SU-DHL-6 (cell line): ENCODE measurements around the gene PHB1.
"Not testable (repeated sequence)": the region's sequence is repeated elsewhere in the genome, so short reads cannot be mapped to it uniquely, and the experiment has no call there.

ENCODE experiments used
- H2AFZ ChIP-seq: fragments of 200-600 bp; sonication (generic); 2 replicates; pipeline ENCODE4 v1.6.1; 2014; ENCODE audit warnings: low read depth, mild to moderate bottlenecking, moderate library complexity, mixed read lengths, antibody characterized with exemption, low read length; ENCODE audit not compliant: severe bottlenecking
- H3F3A ChIP-seq: fragments of 200-600 bp; shearing (Covaris generic); 2 replicates; pipeline ENCODE4 v1.6.0; 2016; ENCODE audit warnings: antibody characterized with exemption, mild to moderate bottlenecking; ENCODE audit not compliant: insufficient read depth
- H3K27ac ChIP-seq: fragments of 200-600 bp; sonication (generic); 2 replicates; pipeline ENCODE4 v1.5.1; 2016; ENCODE audit warnings: low read depth, mild to moderate bottlenecking, low read length, moderate library complexity, mixed read lengths
- H3K27me3 ChIP-seq: fragments of 200-600 bp; sonication (generic), shearing (Covaris generic); 2 replicates; pipeline ENCODE4 v1.6.0; 2014; ENCODE audit warnings: mild to moderate bottlenecking, low read length
- H3K36me3 ChIP-seq: fragments of 200-600 bp; sonication (generic); 2 replicates; pipeline ENCODE4 v1.6.1; 2014; ENCODE audit warnings: mild to moderate bottlenecking, low read length, mixed read lengths
- H3K4me2 ChIP-seq: fragments of 300-600, 200-600 bp; shearing (Covaris generic), sonication (generic); 2 replicates; pipeline ENCODE4 v1.6.0; 2014; ENCODE audit warnings: low read length, low read depth, mild to moderate bottlenecking; ENCODE audit not compliant: poor library complexity, severe bottlenecking
- H3K4me3 ChIP-seq: fragments of 200-600 bp; sonication (generic); 2 replicates; pipeline ENCODE4 v1.5.1; 2014; ENCODE audit warnings: antibody characterized with exemption, low read length, mild to moderate bottlenecking, mixed read lengths; ENCODE audit not compliant: insufficient read depth, poor library complexity, severe bottlenecking
- H3K79me2 ChIP-seq: fragments of 200-600 bp; sonication (generic); 2 replicates; pipeline ENCODE4 v1.6.1; 2014; ENCODE audit warnings: mild to moderate bottlenecking, low read length, moderate library complexity; ENCODE audit not compliant: insufficient read depth
- H3K9ac ChIP-seq: fragments of 200-600 bp; sonication (generic); 2 replicates; pipeline ENCODE4 v1.7.0; 2014; ENCODE audit warnings: mild to moderate bottlenecking, low read length
- H3K9me2 ChIP-seq: fragments of 200-600 bp; sonication (generic); replicated peaks from 2 replicates; pipeline ENCODE4 v1.6.1; 2014; ENCODE audit warnings: low read length; ENCODE audit not compliant: insufficient read depth
- H3K9me3 ChIP-seq: fragments of 200-600 bp; sonication (generic); 2 replicates; pipeline ENCODE4 v1.6.1; 2014; ENCODE audit warnings: low read length, mixed read lengths; ENCODE audit not compliant: insufficient read depth
- H4K20me1 ChIP-seq: fragments of 200-600 bp; sonication (generic); 2 replicates; pipeline ENCODE4 v1.6.1; 2014; ENCODE audit warnings: low read depth, mild to moderate bottlenecking, antibody characterized with exemption, low read length, moderate library complexity, mixed read lengths
- EZH2phosphoT487 ChIP-seq: fragments of 200-600 bp; sonication (generic), shearing (Covaris generic); conservative IDR thresholded peaks from 2 replicates; pipeline ENCODE4 v1.6.1; 2018; ENCODE audit warnings: mild to moderate bottlenecking, antibody characterized with exemption, low read length, moderate library complexity, mixed read lengths
- TF ChIP-seq, protein P1 (sequence below): fragments of 200-600 bp; sonication (generic); IDR thresholded peaks from one replicate; pipeline ENCODE4 v1.5.1; 2017; ENCODE audit warnings: antibody characterized with exemption, mild to moderate bottlenecking, low read length, moderate library complexity; ENCODE audit not compliant: insufficient read depth, poor library complexity, severe bottlenecking

The PHB1 gene

DNA sequence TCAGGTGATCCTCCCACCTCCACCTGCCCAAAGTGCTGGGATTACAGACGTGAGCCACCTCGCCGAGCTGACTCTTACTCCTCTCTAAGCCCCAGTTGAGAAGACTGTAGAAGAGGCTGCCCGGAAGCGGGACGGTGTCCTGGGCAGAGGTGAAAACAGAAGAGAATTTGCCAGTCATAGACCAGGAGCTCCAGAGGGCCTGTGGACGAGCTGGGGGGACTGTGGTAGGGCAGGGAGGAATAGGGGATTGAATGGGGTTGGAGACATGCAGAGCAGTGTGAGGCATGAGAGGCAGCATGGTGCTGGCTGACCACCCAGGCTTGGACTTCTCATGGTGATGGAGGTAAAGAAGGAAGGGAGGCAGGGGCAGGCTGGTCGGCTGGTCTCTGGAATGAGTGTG, 17.1 kb upstream of the PHB1 start:
- H3K27ac ChIP-seq = no peak overlapping the region
- H3K9ac ChIP-seq = no peak overlapping the region
- H3K36me3 ChIP-seq = no peaks in the 10 kb centered on the region
- H3K4me2 ChIP-seq = no peak overlapping the region
- no peaks in the 10 kb centered on the region for H3K79me2 ChIP-seq
- no peak for TF ChIP-seq EZH2phosphoT487
- TF ChIP-seq, protein P1, sequence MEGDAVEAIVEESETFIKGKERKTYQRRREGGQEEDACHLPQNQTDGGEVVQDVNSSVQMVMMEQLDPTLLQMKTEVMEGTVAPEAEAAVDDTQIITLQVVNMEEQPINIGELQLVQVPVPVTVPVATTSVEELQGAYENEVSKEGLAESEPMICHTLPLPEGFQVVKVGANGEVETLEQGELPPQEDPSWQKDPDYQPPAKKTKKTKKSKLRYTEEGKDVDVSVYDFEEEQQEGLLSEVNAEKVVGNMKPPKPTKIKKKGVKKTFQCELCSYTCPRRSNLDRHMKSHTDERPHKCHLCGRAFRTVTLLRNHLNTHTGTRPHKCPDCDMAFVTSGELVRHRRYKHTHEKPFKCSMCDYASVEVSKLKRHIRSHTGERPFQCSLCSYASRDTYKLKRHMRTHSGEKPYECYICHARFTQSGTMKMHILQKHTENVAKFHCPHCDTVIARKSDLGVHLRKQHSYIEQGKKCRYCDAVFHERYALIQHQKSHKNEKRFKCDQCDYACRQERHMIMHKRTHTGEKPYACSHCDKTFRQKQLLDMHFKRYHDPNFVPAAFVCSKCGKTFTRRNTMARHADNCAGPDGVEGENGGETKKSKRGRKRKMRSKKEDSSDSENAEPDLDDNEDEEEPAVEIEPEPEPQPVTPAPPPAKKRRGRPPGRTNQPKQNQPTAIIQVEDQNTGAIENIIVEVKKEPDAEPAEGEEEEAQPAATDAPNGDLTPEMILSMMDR = no peak
- H3K27me3 ChIP-seq = no peaks in the 10 kb centered on the region
- no peaks in the 10 kb centered on the region for H3K9me3 ChIP-seq
- H4K20me1 ChIP-seq = no peaks in the 10 kb centered on the region
- H3F3A ChIP-seq = no peaks in the 10 kb centered on the region
- H3K9me2 ChIP-seq = no peaks in the 10 kb centered on the region
- H2AFZ ChIP-seq = no peak overlapping the region
- H3K4me3 ChIP-seq = no peak overlapping the region

DNA sequence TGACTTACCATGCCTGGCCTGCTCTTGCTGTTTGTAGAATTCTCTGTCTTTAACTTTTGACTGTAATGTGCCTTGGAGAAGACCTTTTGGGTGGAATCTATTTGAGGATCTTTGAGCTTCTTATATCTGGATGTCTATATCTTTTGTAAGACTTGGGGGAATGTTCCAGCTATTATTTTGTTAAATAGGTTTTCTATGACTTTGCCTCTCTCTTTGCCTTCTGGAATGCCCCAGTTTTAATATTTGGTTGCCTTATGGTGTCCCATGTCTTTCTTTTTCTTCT, 10.3 kb upstream of the PHB1 start:
- H3K4me2 ChIP-seq = no peak overlapping the region
- no peaks in the 10 kb centered on the region for H4K20me1 ChIP-seq
- no peak overlapping the region for H3K9ac ChIP-seq
- H3K36me3 ChIP-seq = no peaks in the 10 kb centered on the region
- H2AFZ ChIP-seq = no peak overlapping the region
- H3K27ac ChIP-seq = no peak overlapping the region
- H3K9me2 ChIP-seq = no peaks in the 10 kb centered on the region
- H3K4me3 ChIP-seq = no peak overlapping the region
- no peaks in the 10 kb centered on the region for H3K79me2 ChIP-seq
- TF ChIP-seq EZH2phosphoT487 = no peak
- TF ChIP-seq, protein P1 = no peak
- H3K9me3 ChIP-seq = peaks cover 8% of the 10 kb centered on the region
- H3K27me3 ChIP-seq = no peaks in the 10 kb centered on the region
- no peaks in the 10 kb centered on the region for H3F3A ChIP-seq

DNA sequence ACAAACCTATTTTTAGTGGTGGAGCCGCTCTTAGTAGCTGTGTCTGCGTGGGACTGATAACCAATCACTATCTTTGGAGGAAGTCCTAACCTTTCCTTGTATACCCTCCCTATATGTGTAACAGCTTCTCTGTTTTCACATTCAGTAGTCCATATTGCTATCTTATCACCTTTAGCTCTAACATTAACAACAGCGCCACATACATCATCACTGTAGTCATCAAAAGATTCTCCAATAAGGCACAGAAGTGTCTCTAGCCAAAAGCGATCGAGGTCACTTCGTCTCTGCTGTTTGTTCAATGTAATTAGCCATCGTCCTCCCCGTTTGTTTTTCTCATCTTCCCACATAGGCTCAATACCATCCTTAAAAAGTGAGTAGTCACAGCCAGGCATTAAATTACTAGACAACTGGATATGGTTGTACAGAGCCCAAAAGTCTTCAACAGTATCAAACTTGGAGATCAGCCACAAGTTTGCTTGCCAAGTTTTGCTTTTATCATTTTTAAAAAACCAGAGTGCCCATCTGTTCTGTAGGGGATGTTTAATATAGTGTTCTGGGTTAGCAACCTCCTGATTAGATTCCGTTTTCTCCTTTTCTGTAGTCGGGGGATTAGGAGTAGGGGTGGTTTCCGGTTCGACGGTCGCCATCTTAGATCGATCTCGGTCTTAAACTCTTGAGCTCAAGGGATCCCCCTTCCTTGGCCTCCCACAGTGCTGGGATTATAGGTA, 9.8 kb upstream of the PHB1 start:
- not testable (repeated sequence) for H3K4me2 ChIP-seq

DNA sequence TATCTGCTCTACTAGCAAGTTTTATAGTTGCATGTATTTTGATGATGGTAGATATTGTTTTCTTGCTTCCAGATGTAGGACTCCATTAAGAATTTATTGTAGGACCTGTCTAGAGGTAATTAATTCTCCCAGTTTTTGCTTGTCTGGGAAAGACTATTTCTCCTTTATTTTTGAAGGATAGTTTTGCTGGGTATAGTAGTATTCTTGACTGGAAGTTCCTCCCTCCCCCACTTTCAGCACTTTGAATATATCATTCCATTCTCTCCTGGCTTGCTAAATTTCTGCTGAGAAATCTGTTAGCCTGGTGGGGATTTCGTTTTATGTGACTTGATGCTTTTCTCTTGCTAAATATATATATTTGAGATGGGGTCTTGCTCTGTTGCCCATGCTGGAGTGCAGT, 8.0 kb upstream of the PHB1 start:
- no peak for TF ChIP-seq EZH2phosphoT487
- TF ChIP-seq, protein P1 = no peak
- H3K4me2 ChIP-seq = no peak overlapping the region
- no peaks in the 10 kb centered on the region for H3K9me2 ChIP-seq
- H3K9ac ChIP-seq = no peak overlapping the region
- no peaks in the 10 kb centered on the region for H3K79me2 ChIP-seq
- H3K36me3 ChIP-seq = no peaks in the 10 kb centered on the region
- peaks cover 8% of the 10 kb centered on the region for H3K9me3 ChIP-seq
- H3K4me3 ChIP-seq = no peak overlapping the region
- H4K20me1 ChIP-seq = no peaks in the 10 kb centered on the region
- no peaks in the 10 kb centered on the region for H3K27me3 ChIP-seq
- H3K27ac ChIP-seq = no peak overlapping the region
- H2AFZ ChIP-seq = no peak overlapping the region
- H3F3A ChIP-seq = 0 out of 2 replicates have a peak, but pooled peaks cover 4% of the 10 kb centered on the region

More for the DNA sequence above, 9.8 kb upstream of the PHB1 start:
- H2AFZ ChIP-seq, H3K79me2 ChIP-seq, H3K9me3 ChIP-seq, H3K27me3 ChIP-seq, H3K36me3 ChIP-seq, H3F3A ChIP-seq, H3K9ac ChIP-seq, H3K27ac ChIP-seq, H3K4me3 ChIP-seq, H4K20me1 ChIP-seq, H3K9me2 ChIP-seq: not testable (repeated sequence)

DNA sequence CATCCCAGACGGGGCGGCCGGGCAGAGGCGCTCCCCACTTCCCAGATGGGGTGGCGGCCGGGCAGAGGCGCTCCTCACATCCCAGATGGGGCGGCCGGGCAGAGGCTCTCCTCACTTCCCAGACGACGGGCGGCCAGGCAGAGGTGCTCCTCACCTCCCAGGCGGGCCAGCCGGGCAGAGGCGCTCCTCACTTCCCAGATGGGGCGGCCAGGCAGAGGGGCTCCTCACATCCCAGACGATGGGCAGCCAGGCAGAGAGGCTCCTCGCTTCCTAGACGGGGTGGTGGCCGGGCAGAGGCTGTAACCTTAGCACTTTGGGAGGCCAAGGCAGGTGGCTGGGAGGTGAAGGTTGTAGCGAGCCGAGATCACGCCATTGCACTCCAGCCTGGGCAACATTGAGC, 5.1 kb upstream of the PHB1 start:
- not testable (repeated sequence) for H3K9me3 ChIP-seq

More for the DNA sequence above, 5.1 kb upstream of the PHB1 start:
- not testable (repeated sequence) for H2AFZ ChIP-seq, H3K36me3 ChIP-seq, H3F3A ChIP-seq, H3K27me3 ChIP-seq, H3K27ac ChIP-seq, H3K9ac ChIP-seq, H3K9me2 ChIP-seq, H3K79me2 ChIP-seq, H4K20me1 ChIP-seq, H3K4me2 ChIP-seq, H3K4me3 ChIP-seq
